Measurements from ENCODE around the gene FAM20C.

The FAM20C gene

GRCh38 chr7:200290-200689 is 7.9 kb downstream of the FAM20C start:
- Histone ChIP-seq H3K27ac (ENCODE audit: extremely low read depth, low read depth, low read length) (no peak overlapping the region), H3K4me1 (ENCODE audit: control insufficient read depth, insufficient read depth, low read length) (no peaks in the 10 kb centered on the region), H3K4me3 (ENCODE audit: low read depth, low read length) (no peak overlapping the region), H3K36me3 (ENCODE audit: control insufficient read depth in 2 of 2, insufficient read depth in 1 of 2, low read length in 2 of 2) (peaks cover 2 to 60% of the 10 kb centered on the region in 2 experiments), H3K9me3 (ENCODE audit: control insufficient read depth, insufficient read depth, low read depth, low read length) (no peaks in the 10 kb centered on the region)
- ChIA-PET CTCF (interaction anchor here (0.6 kb wide), 1 partner anchor 886 kb away, joined by 5 read pairs; no protein-coding TSS in a partner anchor), POLR2A (no interaction called here)
- no peak for TF ChIP-seq ZNF626 (tag by site-specific recombination; IDR thresholded peaks at IDR 0.05)
- no peak for TF ChIP-seq ZNF112 (tag by site-specific recombination; IDR thresholded peaks at IDR 0.05)
- no peak for TF ChIP-seq ZNF140 (tag by site-specific recombination; IDR thresholded peaks at IDR 0.05)
- TF ChIP-seq AEBP2 (tag by site-specific recombination; IDR thresholded peaks at IDR 0.05; ENCODE audit: borderline replicate concordance) = no peak
- TF ChIP-seq ZNF174 (tag by site-specific recombination; IDR thresholded peaks at IDR 0.05) = no peak
- TF ChIP-seq ZXDB (tag by site-specific recombination; IDR thresholded peaks at IDR 0.05) = no peak
- TF ChIP-seq, protein P1, sequence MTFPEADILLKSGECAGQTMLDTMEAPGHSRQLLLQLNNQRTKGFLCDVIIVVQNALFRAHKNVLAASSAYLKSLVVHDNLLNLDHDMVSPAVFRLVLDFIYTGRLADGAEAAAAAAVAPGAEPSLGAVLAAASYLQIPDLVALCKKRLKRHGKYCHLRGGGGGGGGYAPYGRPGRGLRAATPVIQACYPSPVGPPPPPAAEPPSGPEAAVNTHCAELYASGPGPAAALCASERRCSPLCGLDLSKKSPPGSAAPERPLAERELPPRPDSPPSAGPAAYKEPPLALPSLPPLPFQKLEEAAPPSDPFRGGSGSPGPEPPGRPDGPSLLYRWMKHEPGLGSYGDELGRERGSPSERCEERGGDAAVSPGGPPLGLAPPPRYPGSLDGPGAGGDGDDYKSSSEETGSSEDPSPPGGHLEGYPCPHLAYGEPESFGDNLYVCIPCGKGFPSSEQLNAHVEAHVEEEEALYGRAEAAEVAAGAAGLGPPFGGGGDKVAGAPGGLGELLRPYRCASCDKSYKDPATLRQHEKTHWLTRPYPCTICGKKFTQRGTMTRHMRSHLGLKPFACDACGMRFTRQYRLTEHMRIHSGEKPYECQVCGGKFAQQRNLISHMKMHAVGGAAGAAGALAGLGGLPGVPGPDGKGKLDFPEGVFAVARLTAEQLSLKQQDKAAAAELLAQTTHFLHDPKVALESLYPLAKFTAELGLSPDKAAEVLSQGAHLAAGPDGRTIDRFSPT (tag by site-specific recombination; IDR thresholded peaks at IDR 0.05) = no peak
- TF ChIP-seq MYNN (tag by site-specific recombination; IDR thresholded peaks at IDR 0.05; ENCODE audit: borderline replicate concordance) = no peak
- TF ChIP-seq BCL6B (tag by site-specific recombination; IDR thresholded peaks at IDR 0.05) = no peak
- TF ChIP-seq ZNF311 (tag by site-specific recombination; IDR thresholded peaks at IDR 0.05; ENCODE audit: borderline replicate concordance) = no peak
- TF ChIP-seq ZNF10 (tag by site-specific recombination; IDR thresholded peaks at IDR 0.05) = no peak
- no peak for TF ChIP-seq ZNF488 (tag by site-specific recombination; IDR thresholded peaks at IDR 0.05)

DNA sequence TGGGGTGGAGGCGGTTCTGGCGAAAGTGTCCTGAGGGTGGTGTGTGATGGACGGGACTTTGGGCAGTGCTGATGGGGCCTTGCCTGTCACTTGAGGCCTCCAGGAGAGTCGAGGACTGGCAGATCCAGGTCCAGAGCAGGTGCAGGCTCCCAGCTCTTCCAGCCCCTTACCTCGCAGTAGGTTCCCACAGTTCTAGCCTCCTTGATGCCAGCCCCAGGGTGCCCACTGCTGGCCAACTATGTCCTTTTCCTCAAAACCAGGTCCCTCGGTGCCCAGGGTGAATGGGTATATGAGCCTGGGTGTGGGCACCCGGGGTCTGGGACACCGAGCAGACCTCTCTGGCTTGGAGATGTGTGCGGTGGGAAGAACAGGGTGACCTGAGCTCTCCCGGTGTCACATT is 8.3 kb downstream of the FAM20C start:
- TF ChIP-seq ZNF266 (tag by site-specific recombination; IDR thresholded peaks at IDR 0.05; ENCODE audit: low read depth) (no peak), ZNF501 (tag by site-specific recombination; IDR thresholded peaks at IDR 0.05) (no peak), ZNF169 (tag by site-specific recombination; IDR thresholded peaks at IDR 0.05) (no peak), ZNF423 (tag by site-specific recombination; IDR thresholded peaks at IDR 0.05) (no peak), ZNF404 (tag by site-specific recombination; IDR thresholded peaks at IDR 0.05) (no peak), EGR2 (tag by site-specific recombination; IDR thresholded peaks at IDR 0.05; ENCODE audit: low read depth) (no peak), ZNF354C (tag by site-specific recombination; IDR thresholded peaks at IDR 0.05; ENCODE audit: borderline replicate concordance, low read depth) (no peak), ZNF132 (tag by site-specific recombination; IDR thresholded peaks at IDR 0.05; ENCODE audit: borderline replicate concordance) (no peak), SCRT2 (tag by site-specific recombination; IDR thresholded peaks at IDR 0.05) (no peak), ZNF280C (tag by site-specific recombination; IDR thresholded peaks at IDR 0.05) (no peak), ZNF621 (tag by site-specific recombination; IDR thresholded peaks at IDR 0.05) (no peak)
- TF ChIP-seq, protein P2, sequence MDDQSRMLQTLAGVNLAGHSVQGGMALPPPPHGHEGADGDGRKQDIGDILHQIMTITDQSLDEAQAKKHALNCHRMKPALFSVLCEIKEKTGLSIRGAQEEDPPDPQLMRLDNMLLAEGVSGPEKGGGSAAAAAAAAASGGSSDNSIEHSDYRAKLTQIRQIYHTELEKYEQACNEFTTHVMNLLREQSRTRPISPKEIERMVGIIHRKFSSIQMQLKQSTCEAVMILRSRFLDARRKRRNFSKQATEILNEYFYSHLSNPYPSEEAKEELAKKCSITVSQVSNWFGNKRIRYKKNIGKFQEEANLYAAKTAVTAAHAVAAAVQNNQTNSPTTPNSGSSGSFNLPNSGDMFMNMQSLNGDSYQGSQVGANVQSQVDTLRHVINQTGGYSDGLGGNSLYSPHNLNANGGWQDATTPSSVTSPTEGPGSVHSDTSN (CRISPR knock-in tag; IDR thresholded peaks at IDR 0.05) = no peak
- no peaks in the 10 kb centered on the region for H3K9me3 ChIP-seq (ENCODE audit: control insufficient read depth, insufficient read depth, low read depth, low read length)
- peaks cover 4 to 59% of the 10 kb centered on the region in 2 experiments for H3K36me3 ChIP-seq (ENCODE audit: control insufficient read depth in 2 of 2, insufficient read depth in 1 of 2, low read length in 2 of 2)
- H3K27ac ChIP-seq (ENCODE audit: extremely low read depth, low read depth, low read length) = no peak overlapping the region
- no peak overlapping the region for H3K4me3 ChIP-seq (ENCODE audit: low read depth, low read length)
- H3K4me1 ChIP-seq (ENCODE audit: control insufficient read depth, insufficient read depth, low read length) = no peaks in the 10 kb centered on the region
- POLR2A ChIA-PET = no interaction called here
- CTCF ChIA-PET = interaction anchor here (0.6 kb wide), 1 partner anchor 885 kb away, joined by 5 read pairs; no protein-coding TSS in a partner anchor
